PC-3 (cell line): ENCODE results near the gene MEI1.

ENCODE experiments used
- EZH2 ChIP-seq: fragments of 300-600 bp; sonication (generic); IDR thresholded peaks from one replicate; pipeline ENCODE4 v1.6.1; 2017; ENCODE audit warnings: antibody characterized with exemption, mild to moderate bottlenecking, low read length; ENCODE audit not compliant: unreplicated experiment
- EZH2phosphoT487 ChIP-seq: fragments of 300-600 bp; sonication (generic); IDR thresholded peaks from 2 replicates; pipeline ENCODE4 v1.6.1; 2018; ENCODE audit warnings: mild to moderate bottlenecking, antibody characterized with exemption, low read length, borderline replicate concordance
- TF ChIP-seq, protein P1 (sequence below): fragments of 300-600 bp; sonication (generic); conservative IDR thresholded peaks from 2 replicates; pipeline ENCODE4 v1.5.1; 2017; ENCODE audit warnings: antibody characterized with exemption, low read depth, mild to moderate bottlenecking, low read length

- TF ChIP-seq, protein P1, sequence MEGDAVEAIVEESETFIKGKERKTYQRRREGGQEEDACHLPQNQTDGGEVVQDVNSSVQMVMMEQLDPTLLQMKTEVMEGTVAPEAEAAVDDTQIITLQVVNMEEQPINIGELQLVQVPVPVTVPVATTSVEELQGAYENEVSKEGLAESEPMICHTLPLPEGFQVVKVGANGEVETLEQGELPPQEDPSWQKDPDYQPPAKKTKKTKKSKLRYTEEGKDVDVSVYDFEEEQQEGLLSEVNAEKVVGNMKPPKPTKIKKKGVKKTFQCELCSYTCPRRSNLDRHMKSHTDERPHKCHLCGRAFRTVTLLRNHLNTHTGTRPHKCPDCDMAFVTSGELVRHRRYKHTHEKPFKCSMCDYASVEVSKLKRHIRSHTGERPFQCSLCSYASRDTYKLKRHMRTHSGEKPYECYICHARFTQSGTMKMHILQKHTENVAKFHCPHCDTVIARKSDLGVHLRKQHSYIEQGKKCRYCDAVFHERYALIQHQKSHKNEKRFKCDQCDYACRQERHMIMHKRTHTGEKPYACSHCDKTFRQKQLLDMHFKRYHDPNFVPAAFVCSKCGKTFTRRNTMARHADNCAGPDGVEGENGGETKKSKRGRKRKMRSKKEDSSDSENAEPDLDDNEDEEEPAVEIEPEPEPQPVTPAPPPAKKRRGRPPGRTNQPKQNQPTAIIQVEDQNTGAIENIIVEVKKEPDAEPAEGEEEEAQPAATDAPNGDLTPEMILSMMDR, result no peak
- TF ChIP-seq EZH2 (no peak), EZH2phosphoT487 (no peak)
Measured at GRCh38 chr22:41782316-41782715, 83.0 kb downstream of the MEI1 start.
